GM06990 (cell line): ENCODE results near the gene HYAL4.

Source experiments
- DNase-seq: peaks from one replicate; pipeline ENCODE4 v3.0.0-alpha.2; 2011; ENCODE audit not compliant: insufficient read length; ENCODE audit errors: extremely low read depth
- H3K27me3 ChIP-seq: replicated peaks from 2 replicates; pipeline ENCODE4 v1.6.0; 2011; ENCODE audit warnings: low read length; ENCODE audit not compliant: control insufficient read depth, insufficient read depth
- H3K36me3 ChIP-seq: 2 replicates; pipeline ENCODE4 v1.5.1; 2011; ENCODE audit warnings: low read length; ENCODE audit not compliant: control insufficient read depth, insufficient read depth
- H3K4me3 ChIP-seq: replicated peaks from 2 replicates; pipeline ENCODE4 v1.5.1; 2011; ENCODE audit warnings: low read depth, mild to moderate bottlenecking, control low read depth, low read length
- CTCF ChIP-seq: IDR thresholded peaks from 2 replicates; pipeline ENCODE4 v1.5.1; 2011; ENCODE audit warnings: low read length, control low read depth, mild to moderate bottlenecking, inconsistent platforms; ENCODE audit not compliant: insufficient read depth, poor library complexity, severe bottlenecking

The HYAL4 gene

GRCh38 chr7:123923599-123923998 is 78.6 kb downstream of the HYAL4 start:
- H3K36me3 ChIP-seq, result no peaks in the 10 kb centered on the region
- no peak for TF ChIP-seq CTCF
- no peaks in the 10 kb centered on the region; the same call in 1 of the 2 replicates for H3K27me3 ChIP-seq
- DNase-seq, result no peak
- H3K4me3 ChIP-seq, result no peak overlapping the region

- H3K4me3 ChIP-seq, result no peak within 1 kb of the TSS
- no peak for TF ChIP-seq CTCF
- H3K36me3 ChIP-seq, result no peaks in the 10 kb centered on the region
- no peaks in the 10 kb centered on the region; the same call in 1 of the 2 replicates for H3K27me3 ChIP-seq
- no peak for DNase-seq
Measured at GRCh38 chr7:123924941-123925340, 80.0 kb downstream of the HYAL4 start, which contains the start of gene SPAM1. SPAM1 (plus strand) TSS chr7:123925241; CDS start chr7:123953571, 28,330 bp downstream.
